ENCODE measurements around the gene MAP3K12. TPM values are rescaled to one million over a fixed set of nuclear protein-coding genes. Genes with fewer than 3 reads are reported as not detected.
A peak's percentile ranks its signal among the peaks of the same experiment; 100 is the strongest.

The MAP3K12 gene
- total and polyA plus RNA-seq, 2 of the 8 experiments (the other 6 are each of a cell fraction or from before 2014, with no cell fraction given), result 23.4 to 42.7 TPM

- Histone ChIP-seq H3K27me3 (replicated peaks in 1 of 4; ENCODE audit: control insufficient read depth in 3 of 4, extremely low read depth in 1 of 4, insufficient read depth in 3 of 4, low read length in 3 of 4) (no peaks in the 10 kb centered on the region), H2BK15ac (ENCODE audit: low read length) (no peak overlapping the region), H2BK20ac (ENCODE audit: low read length) (no peak overlapping the region), H3K27ac (ENCODE audit: low read depth, low read length) (no peak overlapping the region), H3K79me2 (ENCODE audit: control insufficient read depth in 1 of 2, insufficient read depth in 2 of 2, low read length in 2 of 2) (peaks cover 8 to 88% of the 10 kb centered on the region in 2 experiments), H2BK120ac (replicated peaks; ENCODE audit: low read depth, low read length) (no peak overlapping the region), H4K5ac (ENCODE audit: insufficient read length, low read depth, low read length) (no peak overlapping the region), H4K8ac (ENCODE audit: extremely low read depth, insufficient read depth, low read length) (no peak overlapping the region), H2BK12ac (ENCODE audit: low read depth, low read length) (no peak overlapping the region), H3K4me2 (ENCODE audit: insufficient read depth in 1 of 2, low read depth in 2 of 2, low read length in 2 of 2) (no peak overlapping the region), H3K36me3 (ENCODE audit: control insufficient read depth in 2 of 4, insufficient read depth in 4 of 4, low read length in 3 of 4) (peaks cover 85 to 100% (median 94%) of the 10 kb centered on the region in 4 experiments), H3K4me3 (ENCODE audit: extremely low read depth in 1 of 4, insufficient read depth in 2 of 4, low read depth in 3 of 4, low read length in 4 of 4) (no peak overlapping the region), H3K4me1 (replicated peaks in 1 of 4; ENCODE audit: control insufficient read depth in 3 of 4, insufficient read depth in 4 of 4, low read length in 3 of 4) (peaks cover 0 to 10% (median under 1%) of the 10 kb centered on the region in 4 experiments; a peak in 3 of 7 replicates), H4K91ac (replicated peaks; ENCODE audit: insufficient read length, low read length) (no peak overlapping the region), H3K18ac (ENCODE audit: extremely low read depth, low read length) (no peak overlapping the region), H2AFZ (ENCODE audit: low read length) (no peak overlapping the region), H2AK5ac (ENCODE audit: low read depth, low read length) (no peak overlapping the region), H4K20me1 (replicated peaks in 1 of 2; ENCODE audit: control insufficient read depth in 1 of 2, insufficient read depth in 2 of 2, low read length in 2 of 2) (peaks cover 35 to 47% of the 10 kb centered on the region in 2 experiments), H3K23ac (ENCODE audit: insufficient read length) (no peak overlapping the region), H2BK5ac (ENCODE audit: low read depth, low read length) (no peak overlapping the region), H3K9me3 (ENCODE audit: insufficient read depth in 2 of 2, low read depth in 1 of 2, low read length in 1 of 2) (no peaks in the 10 kb centered on the region), H3K14ac (ENCODE audit: insufficient read length) (no peak overlapping the region), H3K79me1 (ENCODE audit: low read depth, low read length) (peaks cover 4% of the 10 kb centered on the region), H3K56ac (replicated peaks; ENCODE audit: insufficient read length, low read depth, low read length) (no peak overlapping the region), H3K9ac (replicated peaks in 1 of 4; ENCODE audit: extremely low read depth in 1 of 4, low read depth in 3 of 4, low read length in 3 of 4) (no peak overlapping the region), H3K23me2 (ENCODE audit: low read depth, low read length) (no peaks in the 10 kb centered on the region; the same call in 1 of the 2 replicates), H3K4ac (replicated peaks; ENCODE audit: insufficient read length, low read depth, low read length) (no peak overlapping the region)
- ChIA-PET CTCF (ENCODE audit: partially characterized antibody) (interaction anchor here (0.7 to 6.4 kb wide), 4 partner anchors 9 to 44 kb away, joined by 3 to 57 read pairs (median 6); no protein-coding TSS in a partner anchor), POLR2A (ENCODE audit: partially characterized antibody) (interaction anchor here (0.6 to 67.0 kb wide), 6 partner anchors 6 to 140 kb away, joined by 3 to 3397 read pairs (median 6); partner anchors contain the start of genes AAAS, MAP3K12, NPFF and PCBP2)
- TF ChIP-seq POLR2AphosphoS5 (IDR thresholded peaks at IDR 0.05; ENCODE audit: low read depth, low read length) (peak; percentile 57; the same call in 1 of the 2 replicates), POLR2A (IDR thresholded peaks at IDR 0.05; ENCODE audit: control extremely low read depth in 1 of 2, low read depth in 2 of 2, low read length in 2 of 2) (0 out of 3 replicates have a peak, but pooled peaks of 1 of the 2 experiments have one; percentile 6), SIN3A (conservative IDR thresholded peaks at IDR 0.05 in 1 of 2, IDR thresholded peaks at IDR 0.05 in 1 of 2; ENCODE audit: low read depth in 1 of 2, low read length in 2 of 2) (no peak)
- FAIRE-seq (no peak), DNase-seq (ENCODE audit: low read depth in 1 of 2, low spot score in 2 of 2) (no peak)
- 87 to 100% methylated on average over 2 to 8 of the region's 8 CpGs for WGBS, 2 experiments (ENCODE audit: extremely low coverage in 1 of 2, insufficient coverage in 1 of 2, insufficient read length in 1 of 2, insufficient replicate concordance in 2 of 2, low coverage in 1 of 2, low lambda C conversion rate in 2 of 2, missing lambda C conversion rate in 1 of 2)
These were observed 37.7 kb downstream of the MAP3K12 start for GRCh38 chr12:53461591-53461990.
